Hematopoietic multipotent progenitor cell (in vitro differentiated cells): ENCODE results near the gene SLC1A2. TPM values are rescaled to one million over a fixed set of nuclear protein-coding genes. Genes with fewer than 3 reads are reported as not detected.

Experiments used
- DNase-seq, 3 donors: peaks; one replicate each; pipeline ENCODE4 v3.0.0-alpha.2; 2011 to 2015; ENCODE audit warnings: low read depth in 2 of 3, low spot score in 2 of 3
- total RNA-seq: library from RNA; depleted of rRNA; stranded (reverse); fragments of >200 nt; gene quantifications from one replicate; pipeline ENCODE4 v1.2.3, GENCODE V29; 2012

The SLC1A2 gene
- under 0.01 TPM for total RNA-seq

DNA sequence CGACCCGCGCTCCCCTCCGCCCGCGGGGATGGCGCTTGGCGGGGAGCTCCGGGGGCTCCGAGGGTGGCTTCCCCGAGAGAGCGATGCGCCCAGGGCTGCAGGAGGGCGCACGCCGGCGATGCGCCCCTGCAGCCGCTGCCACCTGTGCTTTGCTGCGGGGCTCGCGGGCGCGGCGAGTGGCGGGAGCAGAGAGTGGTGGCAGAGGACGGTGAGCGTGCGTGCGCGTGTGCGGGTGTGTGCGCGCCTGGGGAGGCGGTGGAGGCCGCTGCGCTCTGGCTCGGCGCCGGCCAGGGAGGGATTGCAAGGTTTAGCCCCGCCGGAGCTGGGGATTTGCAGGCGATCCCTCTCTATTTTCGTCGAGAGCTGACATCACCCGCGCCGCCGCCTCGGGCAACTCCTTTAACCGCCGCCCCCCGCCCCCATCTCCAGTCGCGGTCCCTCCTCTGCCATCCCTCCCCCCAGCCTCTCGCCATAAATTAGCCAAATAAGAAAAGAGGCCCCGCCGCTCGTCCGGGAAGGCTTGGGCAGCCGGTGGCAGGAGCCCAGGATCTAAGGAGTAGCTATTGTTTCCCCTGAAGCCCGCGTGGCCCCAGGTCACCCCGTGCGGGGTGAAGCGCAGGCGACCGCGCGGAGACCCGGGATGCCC is at the start of gene SLC1A2:
TSS of gene SLC1A2 (minus strand) at position 375 of the 646 bp plus-strand sequence. CDS start 592 bp downstream, outside the sequence.
- peak in 1 of 3 donors; percentile 25 for DNase-seq

DNA sequence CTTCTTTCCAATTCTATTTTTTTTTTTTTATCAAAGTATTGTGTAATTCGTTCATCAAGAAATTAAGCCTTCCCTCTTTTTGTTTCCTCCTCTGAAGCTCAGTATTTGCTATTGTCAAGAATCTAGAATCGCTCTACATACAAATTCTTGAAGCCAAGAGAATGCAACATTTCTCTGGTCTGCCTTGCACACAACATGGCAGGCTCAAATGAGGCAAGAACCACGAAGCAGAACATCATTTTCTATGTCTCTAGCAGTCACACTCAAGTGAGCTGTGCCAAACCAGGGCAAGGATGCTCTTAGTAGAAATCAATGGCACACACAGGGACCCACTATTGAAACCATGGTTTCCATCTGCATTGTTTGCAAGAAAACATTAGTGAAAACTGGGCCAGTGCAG is 46.7 kb upstream of the SLC1A2 start:
- DNase-seq = no peak

DNA sequence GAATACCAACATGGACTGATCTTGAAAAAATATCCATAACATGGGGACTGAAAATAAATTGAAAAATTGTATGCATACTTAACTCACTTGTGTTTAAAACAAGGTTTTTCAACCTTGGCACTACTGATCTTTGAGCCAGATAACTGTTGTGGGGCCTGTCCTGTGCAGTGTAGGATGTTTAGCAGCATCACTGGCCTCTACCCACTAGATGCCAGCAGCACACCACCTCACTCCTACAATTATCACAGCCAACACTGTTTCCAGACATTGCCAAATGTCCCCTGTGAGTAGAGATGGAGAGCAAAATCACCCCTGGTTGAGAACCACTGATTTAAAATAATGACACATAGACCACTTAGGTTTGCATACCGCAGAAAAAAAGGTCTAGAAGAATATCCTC is 45.0 kb upstream of the SLC1A2 start:
- no peak for DNase-seq

DNA sequence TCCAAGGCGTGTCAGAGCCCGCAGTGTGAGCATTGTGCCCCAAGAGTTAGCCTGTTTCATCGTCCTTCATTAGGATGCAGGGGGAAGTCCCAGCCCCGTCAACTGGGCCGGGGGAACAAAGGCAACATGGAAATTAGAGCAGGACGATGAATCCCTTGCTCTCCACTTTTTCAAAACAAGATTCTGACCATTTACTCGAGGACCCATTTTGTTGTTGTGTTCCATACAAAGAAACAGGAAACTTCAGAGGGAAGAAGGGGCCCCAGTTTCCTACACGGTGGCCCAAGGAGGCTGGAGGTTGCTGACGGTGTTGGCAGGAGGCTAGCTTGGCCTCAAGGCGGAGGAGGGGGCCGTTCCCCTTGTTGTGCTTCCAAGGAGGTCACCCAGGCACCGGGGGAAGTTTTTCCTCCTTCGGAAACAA is 44.0 kb upstream of the SLC1A2 start:
- DNase-seq = no peak

DNA sequence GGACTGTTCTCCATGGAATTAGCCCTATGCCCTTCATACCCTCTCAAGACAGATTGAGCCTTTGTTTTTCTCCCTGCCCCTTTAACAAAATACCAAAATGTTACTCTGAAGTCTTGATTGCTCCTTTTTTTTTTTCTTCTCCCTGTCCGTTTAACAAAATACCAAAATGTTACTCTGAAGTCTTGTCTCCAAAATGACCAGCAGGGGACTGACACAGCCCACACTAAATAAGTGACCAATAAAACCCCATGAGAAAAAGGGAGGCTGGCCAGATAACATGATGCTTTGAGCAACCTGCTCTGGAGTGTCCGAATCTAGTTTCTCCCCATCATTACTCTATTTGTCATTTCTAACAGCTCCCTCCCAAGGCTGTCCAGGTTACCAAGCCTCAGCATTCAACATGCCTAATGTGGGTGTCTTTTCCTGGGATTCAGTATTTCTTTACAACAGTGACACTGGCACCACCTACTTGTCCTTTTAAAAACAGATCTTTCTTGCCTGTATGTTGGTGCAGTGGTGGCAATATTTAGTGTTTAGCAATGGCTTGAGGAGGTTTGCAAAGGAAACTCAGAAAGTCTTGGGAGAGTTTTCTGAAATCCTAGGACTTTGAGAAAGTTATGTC is 42.7 kb upstream of the SLC1A2 start:
- DNase-seq = no peak

DNA sequence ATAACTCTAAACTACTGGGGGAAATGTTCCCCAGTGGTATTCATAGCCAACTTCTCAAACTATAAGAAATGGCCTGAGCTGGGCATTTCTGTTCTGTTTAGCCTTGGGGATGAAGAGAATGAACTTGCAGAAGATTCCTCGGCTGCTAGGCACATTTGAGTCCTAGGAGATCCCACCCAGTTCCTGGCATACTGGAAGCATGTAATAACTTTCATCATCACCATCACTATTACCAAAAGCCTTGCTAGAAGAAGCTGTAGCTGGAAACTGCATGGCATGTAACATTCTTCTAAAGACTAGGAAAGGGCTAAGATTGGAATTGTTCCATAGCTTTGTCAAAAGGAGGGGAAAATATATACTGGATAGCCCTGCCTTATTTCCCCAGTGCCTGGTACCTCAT is 40.1 kb upstream of the SLC1A2 start:
- DNase-seq = no peak

DNA sequence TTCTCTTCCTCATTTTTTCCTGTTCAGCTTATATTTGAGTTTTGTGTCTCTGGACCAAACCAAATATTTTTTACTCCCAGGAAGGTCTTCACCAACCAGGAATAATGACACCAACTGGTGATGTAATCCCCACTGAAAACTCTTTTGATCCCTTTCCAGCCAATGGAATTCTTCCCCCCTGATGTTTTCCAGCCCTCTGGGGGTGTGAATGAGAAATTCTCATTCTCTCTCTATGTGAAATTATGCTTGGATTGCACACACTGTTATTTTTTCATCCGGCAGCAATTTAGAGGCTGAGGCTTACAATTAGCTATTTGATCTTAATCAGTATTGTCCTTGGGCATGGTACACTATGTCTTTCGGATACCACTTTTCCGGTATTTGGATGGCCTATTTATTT is 39.5 kb upstream of the SLC1A2 start:
- DNase-seq = no peak

DNA sequence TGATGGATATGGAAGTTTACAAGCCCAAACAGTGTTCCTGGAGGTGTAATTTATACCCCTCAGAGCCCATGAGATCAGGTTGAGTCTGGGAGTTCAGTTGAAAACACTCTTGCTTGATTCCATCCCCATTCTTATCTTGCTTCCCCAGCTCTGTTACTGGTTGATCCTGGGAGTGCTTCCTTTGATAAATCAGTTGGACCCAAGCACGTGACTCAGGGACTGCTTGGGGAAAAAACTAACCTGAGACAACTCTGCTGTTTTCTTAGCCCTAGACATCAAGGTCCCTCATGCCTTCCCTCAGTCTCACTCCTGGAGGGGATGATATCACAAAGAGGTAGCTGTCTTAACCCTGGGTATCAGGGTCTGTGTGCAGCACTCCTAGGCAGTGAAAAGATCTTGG is 35.0 kb upstream of the SLC1A2 start:
- DNase-seq = no peak

DNA sequence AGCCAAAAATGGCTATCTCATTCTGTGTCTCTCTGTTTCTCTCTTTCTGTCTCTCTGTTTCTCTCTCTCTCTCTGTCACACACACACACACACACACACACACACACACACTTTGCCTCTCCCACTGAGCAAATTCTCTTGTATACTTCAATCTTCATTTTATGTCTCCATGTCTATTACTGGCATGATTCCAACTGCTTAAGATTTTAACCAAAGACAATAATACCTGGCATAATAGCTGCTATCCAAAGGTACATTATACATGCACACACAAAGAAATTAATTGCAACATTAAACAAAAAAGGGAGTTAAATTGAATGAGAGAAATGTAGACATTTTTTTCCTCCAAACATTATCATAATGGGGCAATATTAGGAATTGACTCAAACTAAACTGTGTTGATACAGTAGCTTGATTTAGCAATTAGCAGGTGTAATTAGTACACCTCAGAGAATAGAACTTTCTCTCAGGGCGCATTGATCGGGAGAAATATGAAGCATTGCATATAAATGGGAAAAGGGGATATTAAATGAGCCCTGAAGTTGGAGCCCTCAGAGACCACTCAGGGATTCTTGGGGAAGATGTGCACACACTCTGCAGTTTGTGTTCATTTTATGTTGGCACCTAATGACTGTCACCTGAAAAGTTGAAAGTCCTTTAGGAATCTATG is 17.4 kb upstream of the SLC1A2 start:
- DNase-seq = no peak

DNA sequence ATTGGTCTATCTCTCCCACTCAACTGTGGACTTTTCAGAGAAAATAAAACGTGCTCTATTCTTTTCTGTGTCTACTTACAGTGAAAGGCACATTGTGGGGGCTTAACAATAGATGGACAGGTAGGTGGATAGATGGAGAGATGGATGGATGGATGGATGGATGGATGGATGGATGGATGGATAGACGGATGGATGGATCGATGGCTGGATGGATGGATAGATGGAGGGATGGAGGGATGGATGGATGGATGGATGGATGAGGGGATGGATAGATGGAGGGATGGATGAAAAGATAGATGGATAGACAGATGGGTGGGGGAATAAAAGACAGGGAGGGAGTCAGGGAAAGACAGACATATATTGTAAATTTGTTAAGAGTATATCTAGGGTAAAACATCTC is 14.2 kb upstream of the SLC1A2 start:
- no peak for DNase-seq

DNA sequence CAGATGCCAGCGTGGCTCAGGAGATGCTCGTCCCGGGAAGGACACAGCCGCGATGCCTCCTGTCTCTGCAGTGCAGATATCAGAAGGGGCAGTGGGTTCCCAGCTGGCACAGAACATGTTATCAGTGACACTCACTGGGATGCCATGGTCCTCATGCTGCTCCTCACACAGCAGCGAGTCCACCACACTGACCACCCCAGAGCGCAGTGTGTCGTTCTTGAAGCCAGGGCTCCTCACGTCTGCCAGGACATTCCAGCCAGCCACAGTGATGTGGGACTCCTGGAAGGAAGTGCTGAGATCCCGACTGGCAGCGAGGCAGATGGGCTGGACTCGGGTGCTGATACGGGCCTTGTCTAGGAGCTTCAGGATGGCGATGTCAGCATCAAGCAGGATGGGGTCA is 13.1 kb upstream of the SLC1A2 start:
- DNase-seq = no peak

DNA sequence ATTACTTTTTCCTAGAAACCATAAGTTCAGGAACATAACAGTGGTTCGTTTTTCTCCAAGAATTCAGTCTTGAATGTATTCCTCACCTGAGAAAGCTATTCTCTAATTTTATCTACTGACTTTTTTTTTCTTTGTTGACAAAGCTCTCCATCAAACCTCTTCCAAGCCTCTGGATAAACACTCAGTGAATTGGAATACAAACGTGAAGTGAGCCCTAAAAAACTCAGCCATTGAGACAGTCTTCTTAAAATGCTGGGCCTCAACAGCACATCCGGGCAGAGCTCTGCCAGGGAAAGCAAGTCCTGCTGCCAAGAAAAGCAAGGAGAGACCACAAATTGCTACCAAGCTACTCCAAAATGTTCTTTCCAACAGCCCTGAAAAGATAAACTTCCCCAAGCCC is 7.7 kb upstream of the SLC1A2 start:
- DNase-seq = no peak

DNA sequence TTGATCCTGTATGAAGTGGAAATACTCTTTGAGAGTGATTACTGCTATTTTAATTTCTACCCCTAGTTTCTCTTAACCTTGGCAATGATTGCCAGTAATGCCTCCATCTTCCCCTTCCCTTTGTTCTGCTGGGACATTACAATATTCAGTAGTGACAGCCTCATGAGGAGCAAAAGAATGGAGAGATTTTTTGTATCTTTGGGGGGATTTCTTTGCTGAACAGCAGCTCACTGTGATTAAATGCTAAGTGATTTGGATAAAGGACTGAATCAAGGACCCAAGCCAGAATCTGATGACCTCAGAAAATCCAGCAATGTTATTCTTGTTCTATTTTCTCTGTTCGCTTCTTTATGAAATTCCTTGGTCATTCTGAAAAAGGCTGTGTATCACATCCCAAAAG is 7.0 kb upstream of the SLC1A2 start:
- DNase-seq = no peak

DNA sequence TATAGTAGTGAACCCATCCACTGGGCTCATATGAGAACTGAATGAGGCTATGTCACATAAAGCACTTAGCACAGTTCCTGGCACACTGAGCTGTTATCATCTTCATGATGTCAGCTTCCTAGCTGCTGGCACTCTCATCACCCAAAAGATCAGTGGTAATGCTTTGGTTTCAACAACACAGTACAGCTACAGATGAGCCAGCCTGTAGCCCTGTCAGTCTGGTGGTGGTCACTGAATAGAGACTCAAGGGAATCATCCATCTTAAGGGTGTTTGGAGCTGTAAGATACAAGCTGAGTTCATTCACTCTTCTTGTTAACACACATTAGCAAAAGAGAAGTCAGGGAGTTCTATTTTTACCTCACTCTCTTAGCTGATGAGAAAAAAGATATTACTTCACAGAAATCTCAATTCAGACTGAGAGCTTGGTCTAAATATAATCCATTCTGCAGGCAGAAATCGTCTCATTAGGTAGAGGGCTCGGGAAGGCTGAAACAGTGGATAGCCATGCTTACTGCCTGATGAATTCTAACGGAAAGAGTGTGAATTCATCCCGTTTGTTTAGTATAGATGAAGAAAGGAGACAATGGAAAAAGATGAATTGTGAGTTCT is 6.3 kb upstream of the SLC1A2 start:
- DNase-seq = no peak

DNA sequence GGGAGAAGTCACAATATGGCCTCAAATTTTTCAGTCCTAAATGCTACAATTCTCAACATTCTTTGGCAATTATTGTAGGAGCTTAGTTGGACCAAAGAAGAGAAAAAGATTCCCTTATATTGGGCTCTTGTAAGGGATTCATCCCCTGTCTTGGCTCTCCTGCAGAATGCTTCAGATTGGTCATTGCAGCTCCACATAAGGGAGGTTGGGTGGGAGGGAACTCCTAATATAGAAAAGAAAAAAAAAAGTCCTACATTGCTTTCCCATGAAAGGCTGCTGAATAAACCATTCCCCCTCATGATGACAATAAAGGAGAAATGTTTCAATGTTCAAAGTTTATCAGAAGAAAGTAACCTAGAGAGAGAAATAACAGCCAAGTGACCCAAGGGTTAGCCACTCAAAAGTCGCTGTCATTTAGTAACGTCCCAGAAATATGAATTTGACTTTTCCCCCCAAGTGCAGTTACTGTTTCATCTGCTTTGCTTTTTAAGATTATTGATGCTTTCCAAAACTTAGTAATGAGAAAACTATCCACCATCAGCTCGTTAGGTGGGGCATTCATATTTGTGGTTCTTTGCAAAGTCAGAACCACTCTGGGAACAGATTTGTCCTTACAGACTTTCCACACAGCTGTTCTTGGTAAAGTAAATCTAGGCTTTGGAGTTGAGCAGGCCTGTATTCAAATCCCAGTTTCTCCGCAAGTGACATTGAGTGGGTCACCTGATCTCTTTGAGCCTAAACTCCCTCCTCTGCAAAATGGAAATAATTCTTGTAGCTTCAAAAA is 5.0 kb upstream of the SLC1A2 start:
- no peak for DNase-seq

DNA sequence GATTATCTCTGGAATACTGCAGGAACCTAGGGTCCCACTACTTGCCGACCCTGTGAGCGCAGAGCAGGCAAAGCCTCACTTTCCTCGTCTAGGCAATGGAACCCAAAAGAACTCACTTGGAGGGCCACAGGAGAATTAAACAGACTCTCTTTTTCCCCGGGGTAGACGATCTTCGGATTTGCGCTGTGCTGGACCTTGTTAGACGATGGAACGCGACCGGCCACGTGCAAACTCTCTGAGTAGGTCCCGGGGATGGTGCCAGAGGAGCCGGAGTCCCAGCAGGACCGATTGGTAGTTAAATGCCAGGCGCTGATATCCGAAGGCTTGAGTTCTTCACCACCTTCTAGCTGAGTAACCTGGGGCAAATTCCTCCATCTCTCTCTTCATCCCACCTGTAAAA is 1.0 kb upstream of the SLC1A2 start:
- DNase-seq = no peak

DNA sequence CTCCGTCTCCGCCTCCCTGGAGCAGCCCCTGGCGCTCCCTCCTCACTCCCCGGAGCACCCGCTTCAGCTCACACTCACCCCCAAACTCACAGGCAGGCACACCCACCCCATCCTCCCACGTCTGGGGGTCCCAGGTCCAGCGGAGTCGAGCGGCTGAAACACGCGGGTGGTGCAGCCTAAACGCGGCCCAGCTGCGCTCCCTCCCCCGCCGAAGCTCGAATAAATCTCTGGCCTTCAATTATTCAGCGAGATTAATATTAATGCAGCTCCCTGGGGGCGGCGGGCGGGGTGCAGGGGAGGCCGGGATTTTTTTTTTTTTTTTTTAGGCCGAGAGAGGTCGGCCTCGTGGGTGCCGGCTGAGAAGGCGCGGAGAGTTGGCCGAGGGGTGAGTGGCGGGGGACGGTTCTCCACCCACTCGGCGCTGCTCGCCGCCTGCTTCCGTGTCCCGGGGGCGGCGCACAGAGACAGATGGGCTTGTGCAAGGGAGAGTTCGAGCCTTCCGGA is 524 bp upstream of the SLC1A2 start:
- DNase-seq = peak in 1 of 3 donors; percentile 26

DNA sequence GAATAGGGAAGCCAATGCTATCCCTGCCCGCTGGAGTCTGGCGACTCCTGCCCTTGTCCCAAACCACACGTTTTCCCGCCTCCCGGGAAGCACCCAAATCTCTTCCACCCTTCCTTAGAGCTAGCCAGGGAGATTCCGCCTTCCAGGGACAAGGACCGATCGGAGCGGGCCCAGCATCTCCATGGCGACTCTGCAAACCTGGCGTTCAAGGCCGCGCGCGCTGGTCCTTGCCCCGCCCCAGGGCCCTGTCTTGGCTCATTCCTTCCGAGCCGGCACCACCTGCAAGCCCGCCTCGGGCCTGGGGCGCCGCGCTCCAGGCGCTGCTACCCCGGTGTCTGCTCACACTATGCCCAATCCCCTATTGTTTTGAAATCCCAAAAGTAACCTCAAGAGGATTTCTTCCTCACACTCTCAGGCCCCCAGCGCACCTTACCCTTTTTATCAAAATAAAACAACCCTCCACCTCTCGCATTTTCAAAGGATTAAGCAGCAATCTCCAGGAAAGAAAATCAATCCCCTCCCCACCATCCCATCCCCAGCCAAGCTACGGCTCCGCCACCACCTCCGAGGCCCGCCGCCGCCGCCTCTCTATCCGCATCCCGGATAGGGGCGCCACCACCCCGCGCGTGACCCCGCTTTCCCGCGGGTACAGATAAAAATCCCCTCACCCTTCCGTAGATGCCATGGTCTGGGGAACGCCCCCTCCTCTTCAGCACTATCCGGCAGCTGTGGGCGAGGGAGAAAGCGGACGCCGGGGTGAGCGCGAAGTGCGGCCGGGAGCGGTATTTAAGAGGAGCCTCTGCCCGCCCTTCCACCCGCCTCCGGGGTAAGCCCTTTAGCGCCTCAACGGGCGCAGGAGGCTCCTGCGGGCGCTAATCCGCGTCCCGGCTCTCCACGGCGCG is 825 bp downstream of the SLC1A2 start:
- DNase-seq = peak in 2 of 3 donors; percentile 33 to 44

DNA sequence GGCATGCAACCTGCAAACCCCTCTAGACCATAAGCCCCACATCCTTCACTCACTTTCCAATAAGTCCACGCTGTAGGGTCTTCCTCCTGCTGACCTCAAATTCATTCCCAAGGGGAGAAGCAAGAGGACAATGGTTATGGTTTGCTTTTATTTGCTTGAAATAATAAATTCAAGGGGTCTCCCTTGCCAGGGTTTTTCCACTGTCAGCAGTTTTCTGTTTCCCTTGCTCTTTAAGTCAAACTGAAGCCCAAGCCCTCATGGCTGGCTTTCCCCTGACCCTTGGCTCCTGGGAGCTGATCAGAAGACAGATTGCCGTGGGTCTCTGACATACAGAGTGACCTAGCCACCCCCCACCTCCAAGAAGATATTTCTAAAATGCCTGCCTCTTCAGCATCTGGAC is 3.9 kb downstream of the SLC1A2 start:
- DNase-seq = no peak

DNA sequence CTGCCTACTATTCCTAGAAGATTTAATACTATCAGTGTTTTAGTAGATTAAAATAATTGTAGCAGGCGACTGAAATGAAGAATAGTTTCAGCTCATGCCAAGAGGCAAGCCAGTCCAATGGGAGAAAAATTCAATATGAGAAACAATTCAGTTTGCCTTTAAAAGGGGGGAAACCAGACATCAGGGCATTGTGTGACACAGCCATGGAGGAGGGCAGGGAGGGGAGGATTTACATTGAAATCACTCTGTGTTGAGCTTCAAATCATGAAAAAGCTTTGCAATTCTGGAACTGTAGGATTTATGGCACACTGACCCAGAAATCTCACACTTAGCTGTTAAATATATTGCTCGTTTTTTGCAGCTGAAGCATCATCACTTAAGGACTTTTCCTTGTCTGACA is 4.6 kb downstream of the SLC1A2 start:
- DNase-seq = no peak
